Measurements from ENCODE around the gene ZNF622.

Gene ZNF622

DNA sequence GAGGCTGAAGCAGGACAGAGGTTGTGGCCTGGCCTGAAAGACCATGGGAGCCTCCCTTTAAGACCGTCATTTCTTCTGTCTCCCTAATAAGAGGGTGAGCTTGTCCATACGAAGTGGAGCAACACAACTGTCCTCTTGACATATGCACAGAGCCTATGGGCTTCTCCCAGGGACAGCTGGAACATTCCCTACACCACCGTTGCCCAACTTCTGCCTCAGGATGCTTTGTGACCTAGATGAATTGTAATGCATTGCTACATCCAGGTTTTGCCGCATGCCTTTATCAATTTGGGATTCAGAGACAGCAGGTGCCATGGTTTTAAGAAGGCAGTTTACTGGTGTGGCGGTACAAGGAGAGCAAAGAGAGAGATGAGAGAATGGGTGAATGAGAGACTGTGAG is 34.4 kb upstream of the ZNF622 start:
- no peak overlapping the region for H3K9ac ChIP-seq
- no peak overlapping the region for H2AFZ ChIP-seq (ENCODE audit: low read depth)
- no peak overlapping the region for H3K4me2 ChIP-seq
- no peak for TF ChIP-seq CTCF (conservative IDR thresholded peaks at IDR 0.05; ENCODE audit: low read depth, low read length)
- no peaks in the 10 kb centered on the region for H3K79me2 ChIP-seq (ENCODE audit: insufficient read depth, low read depth)
- H3K4me1 ChIP-seq (ENCODE audit: low read depth, poor library complexity, severe bottlenecking), result no peaks in the 10 kb centered on the region
- no peak overlapping the region for H3K4me3 ChIP-seq (IDR thresholded peaks at IDR 0.05; ENCODE audit: insufficient read depth, low read depth, low read length)
- H3K27ac ChIP-seq, result no peak overlapping the region
- H3K36me3 ChIP-seq (ENCODE audit: insufficient read depth), result no peaks in the 10 kb centered on the region
- no peaks in the 10 kb centered on the region for H3K27me3 ChIP-seq (ENCODE audit: insufficient read depth, low read depth)
- no peaks in the 10 kb centered on the region for H4K20me1 ChIP-seq (ENCODE audit: insufficient read depth)

GRCh38 chr5:16497546-16497945 is 31.9 kb upstream of the ZNF622 start:
- Histone ChIP-seq H3K79me2 (ENCODE audit: insufficient read depth, low read depth) (no peaks in the 10 kb centered on the region), H3K9ac (no peak overlapping the region), H3K4me2 (no peak overlapping the region), H3K36me3 (ENCODE audit: insufficient read depth) (no peaks in the 10 kb centered on the region), H3K27ac (no peak overlapping the region), H3K4me1 (ENCODE audit: low read depth, poor library complexity, severe bottlenecking) (no peaks in the 10 kb centered on the region), H2AFZ (ENCODE audit: low read depth) (no peak overlapping the region), H4K20me1 (ENCODE audit: insufficient read depth) (no peaks in the 10 kb centered on the region), H3K4me3 (IDR thresholded peaks at IDR 0.05; ENCODE audit: insufficient read depth, low read depth, low read length) (no peak overlapping the region), H3K27me3 (ENCODE audit: insufficient read depth, low read depth) (no peaks in the 10 kb centered on the region)
- TF ChIP-seq CTCF (conservative IDR thresholded peaks at IDR 0.05; ENCODE audit: low read depth, low read length), result no peak

DNA sequence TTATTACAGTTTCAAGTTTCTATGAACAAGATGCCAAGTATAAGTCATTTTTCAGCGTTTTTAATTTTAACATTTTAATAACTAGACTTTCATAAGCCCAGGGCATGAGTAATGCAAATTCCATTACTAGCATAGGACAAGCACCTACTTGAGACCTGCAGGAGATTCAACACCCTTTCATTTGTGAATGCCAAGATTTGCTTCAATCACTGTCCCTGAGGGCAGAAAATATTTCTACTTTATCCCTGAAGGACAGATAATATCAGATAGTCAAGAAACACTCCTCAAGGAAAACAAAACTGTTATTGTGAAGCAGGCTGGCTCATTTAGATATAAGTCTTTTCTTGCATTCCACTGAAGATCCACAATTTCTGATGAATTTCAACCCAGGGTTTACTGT is 27.7 kb upstream of the ZNF622 start:
- no peak overlapping the region for H3K27ac ChIP-seq
- no peak for TF ChIP-seq CTCF (conservative IDR thresholded peaks at IDR 0.05; ENCODE audit: low read depth, low read length)
- H3K4me2 ChIP-seq, result no peak overlapping the region
- no peak overlapping the region for H3K4me3 ChIP-seq (IDR thresholded peaks at IDR 0.05; ENCODE audit: insufficient read depth, low read depth, low read length)
- no peak overlapping the region for H3K9ac ChIP-seq
- no peaks in the 10 kb centered on the region for H3K4me1 ChIP-seq (ENCODE audit: low read depth, poor library complexity, severe bottlenecking)
- H3K36me3 ChIP-seq (ENCODE audit: insufficient read depth), result no peaks in the 10 kb centered on the region
- no peak overlapping the region for H2AFZ ChIP-seq (ENCODE audit: low read depth)
- H3K79me2 ChIP-seq (ENCODE audit: insufficient read depth, low read depth), result no peaks in the 10 kb centered on the region
- no peaks in the 10 kb centered on the region for H3K27me3 ChIP-seq (ENCODE audit: insufficient read depth, low read depth)
- H4K20me1 ChIP-seq (ENCODE audit: insufficient read depth), result no peaks in the 10 kb centered on the region

GRCh38 chr5:16492398-16493140 is 27.0 kb upstream of the ZNF622 start:
- no peaks in the 10 kb centered on the region for H3K36me3 ChIP-seq (ENCODE audit: insufficient read depth)
- H3K4me2 ChIP-seq, result no peak overlapping the region
- no peak overlapping the region for H3K9ac ChIP-seq
- no peak overlapping the region for H3K27ac ChIP-seq
- no peaks in the 10 kb centered on the region for H4K20me1 ChIP-seq (ENCODE audit: insufficient read depth)
- no peaks in the 10 kb centered on the region for H3K27me3 ChIP-seq (ENCODE audit: insufficient read depth, low read depth)
- H3K4me3 ChIP-seq (IDR thresholded peaks at IDR 0.05; ENCODE audit: insufficient read depth, low read depth, low read length), result no peak overlapping the region
- no peak overlapping the region for H2AFZ ChIP-seq (ENCODE audit: low read depth)
- no peaks in the 10 kb centered on the region for H3K79me2 ChIP-seq (ENCODE audit: insufficient read depth, low read depth)
- no peak for TF ChIP-seq CTCF (conservative IDR thresholded peaks at IDR 0.05; ENCODE audit: low read depth, low read length)
- no peaks in the 10 kb centered on the region for H3K4me1 ChIP-seq (ENCODE audit: low read depth, poor library complexity, severe bottlenecking)
